DMS 273 treated with DMSO at 0.1 percent for 48 hours (cell line): ENCODE measurements around the gene GRAMD2A.

Source experiments
- DNase-seq: peaks from one replicate; lab custom pipeline; 2025; lab: John Stamatoyannopoulos, UW

GRAMD2A gene

DNA sequence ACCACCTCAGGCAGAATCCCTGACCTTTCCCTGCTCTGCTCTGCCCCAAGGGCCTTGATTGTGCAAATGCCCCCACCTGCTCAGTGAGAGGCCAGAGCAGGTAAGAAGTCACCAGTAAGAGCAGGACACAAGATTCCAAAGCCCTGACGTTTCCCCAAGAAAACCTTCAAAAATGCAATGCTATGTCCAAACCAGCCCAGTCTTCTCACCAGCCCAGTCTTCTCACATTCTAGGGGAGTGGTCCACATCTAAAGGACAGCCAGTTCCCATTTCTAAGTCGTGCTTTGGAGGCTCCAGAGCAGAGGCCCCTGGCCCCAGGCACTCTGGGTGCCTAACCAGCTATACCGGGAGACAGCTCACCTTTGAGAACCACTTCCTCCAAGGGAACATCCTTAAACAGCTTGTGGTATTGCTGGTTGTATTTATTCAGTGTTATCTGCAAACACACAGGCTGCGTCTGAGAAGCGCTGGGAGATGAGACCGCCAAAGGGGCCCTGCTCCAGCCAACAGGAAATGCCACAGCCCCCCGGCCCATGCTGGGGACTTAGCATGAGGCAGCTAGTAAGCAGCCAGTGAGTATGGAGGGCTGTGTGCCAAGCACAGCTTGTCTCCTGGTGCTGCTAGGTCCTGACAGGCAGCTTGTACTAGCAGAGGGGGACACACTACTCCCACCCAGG lies 29.3 kb downstream of the GRAMD2A start:
- DNase-seq: no peak

DNA sequence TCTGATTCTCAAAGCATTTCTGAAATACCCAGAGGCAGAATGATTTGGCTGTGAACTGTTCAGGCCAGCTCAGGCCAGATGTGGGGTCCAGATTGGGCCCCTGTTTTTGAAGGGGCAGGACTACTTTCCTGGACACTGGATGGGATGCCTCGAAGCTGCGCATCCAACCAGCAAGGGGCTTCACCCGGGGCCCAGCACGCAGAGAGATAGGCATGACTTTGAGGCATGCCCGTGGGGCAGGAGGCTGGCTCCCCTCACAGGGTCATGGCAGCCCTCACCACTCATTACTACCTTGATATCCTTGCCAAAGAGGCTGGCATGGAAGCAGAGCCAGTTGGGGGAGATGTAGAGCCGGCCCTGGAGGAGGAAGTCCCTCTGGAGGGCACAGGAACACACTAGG lies 30.1 kb downstream of the GRAMD2A start:
- no peak for DNase-seq

DNA sequence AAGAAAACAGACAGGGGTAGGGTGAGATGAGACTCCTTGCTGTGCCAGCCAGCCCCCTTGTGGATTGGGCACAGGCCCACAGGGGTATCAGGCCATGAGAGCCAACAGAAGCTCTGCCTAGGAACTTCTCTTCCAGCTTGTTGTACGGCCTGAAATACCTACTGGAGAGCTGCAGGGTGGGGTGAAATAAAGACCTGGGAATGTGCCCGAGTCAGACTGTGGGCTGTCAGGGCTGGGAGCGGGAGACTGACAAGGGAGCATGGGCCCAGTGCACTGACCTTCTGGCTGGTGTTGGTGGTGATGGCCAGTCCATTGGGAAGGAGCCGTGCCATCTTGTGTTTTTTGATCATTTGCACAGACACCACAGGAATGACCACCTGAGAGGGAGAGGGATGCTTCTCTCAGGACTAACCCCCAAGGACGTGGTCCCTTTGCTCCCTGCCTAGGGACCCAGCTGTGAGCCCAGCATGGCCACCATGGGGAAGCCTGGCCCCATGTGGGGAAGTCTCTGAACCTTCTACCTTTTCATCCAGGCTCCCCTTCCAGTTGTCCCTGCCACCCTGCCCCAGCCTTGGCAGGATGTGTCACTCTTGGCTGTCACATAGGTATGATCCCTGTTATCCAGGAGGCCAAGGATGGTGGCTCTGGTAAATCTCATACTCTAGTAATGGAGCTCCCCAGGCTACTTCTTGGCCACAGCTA lies 30.7 kb downstream of the GRAMD2A start:
- no peak for DNase-seq

DNA sequence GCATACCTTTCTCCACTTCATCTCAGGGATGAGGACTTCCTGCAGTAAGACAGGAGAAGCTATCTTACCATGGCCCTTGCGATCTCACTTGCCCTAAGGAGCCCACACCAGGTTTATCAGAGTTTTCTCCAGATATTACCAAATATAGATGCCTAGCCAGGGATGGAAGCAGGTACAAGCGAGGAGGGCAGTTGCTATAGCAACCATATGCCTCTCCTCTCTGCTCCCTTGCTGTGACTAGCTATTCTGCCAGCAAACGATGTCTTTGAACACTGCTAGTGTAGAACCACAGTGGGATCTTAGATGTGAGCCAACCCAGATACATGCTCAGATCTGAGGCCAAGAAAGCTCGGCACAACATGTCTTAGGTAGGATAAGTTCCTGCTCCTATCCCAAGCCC lies 33.9 kb downstream of the GRAMD2A start:
- no peak for DNase-seq

DNA sequence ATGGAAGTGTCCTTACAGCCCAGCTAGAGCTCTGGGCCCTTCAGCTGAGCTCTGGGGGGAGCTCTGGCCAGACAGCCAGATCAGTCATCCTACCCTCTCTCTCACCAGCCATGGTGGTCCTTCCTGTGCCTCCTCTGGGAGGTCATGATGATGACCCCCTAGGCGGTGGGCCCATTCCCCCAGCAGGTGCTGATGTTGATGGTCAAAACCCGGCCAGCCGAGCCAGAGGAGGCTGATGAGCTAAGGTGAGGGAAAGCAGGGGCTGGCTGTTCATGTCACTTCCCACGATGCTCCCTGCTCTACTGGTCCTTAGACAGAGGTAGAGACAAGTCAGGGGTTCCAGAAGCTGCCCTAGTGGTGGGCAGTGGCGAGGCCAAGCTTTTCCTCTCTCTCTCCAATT lies 35.0 kb downstream of the GRAMD2A start:
- DNase-seq: no peak

DNA sequence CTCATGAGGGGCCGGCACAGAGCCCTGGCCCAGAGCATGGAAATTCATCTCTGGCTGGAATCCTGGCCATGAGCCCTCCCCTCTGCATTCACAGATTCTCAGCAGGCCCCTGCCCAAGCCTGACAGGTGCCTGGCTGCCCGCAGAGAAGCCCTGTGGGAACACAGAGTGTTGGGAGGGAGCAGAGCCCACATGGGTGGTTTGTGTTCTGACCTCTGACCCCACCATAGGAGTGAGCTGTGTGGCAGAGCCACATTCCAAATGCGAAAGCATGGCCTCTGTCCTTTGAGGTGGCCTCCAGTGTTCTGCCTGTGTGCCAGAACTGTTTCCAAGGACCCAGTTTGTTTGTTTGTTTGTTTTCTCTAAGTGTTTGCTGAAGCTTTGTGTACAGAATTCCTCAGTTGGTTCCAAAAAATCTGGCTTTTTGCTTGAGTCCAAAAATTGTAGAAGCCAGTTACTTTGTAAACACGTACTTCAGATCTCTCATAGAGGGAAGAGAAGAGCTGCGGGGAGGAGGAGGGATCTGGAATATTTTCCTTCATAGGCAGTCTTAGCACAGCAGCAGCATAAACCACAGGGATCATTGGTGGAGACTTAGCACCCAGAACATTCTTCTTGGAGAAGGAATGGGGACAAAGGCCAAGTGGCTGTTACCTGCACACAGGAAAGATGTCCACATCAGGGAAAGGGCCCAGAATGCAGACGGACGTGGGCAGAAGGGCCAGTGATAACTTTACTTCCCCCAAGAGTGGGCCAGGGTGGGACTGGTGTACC lies 36.0 kb downstream of the GRAMD2A start:
- DNase-seq: no peak

DNA sequence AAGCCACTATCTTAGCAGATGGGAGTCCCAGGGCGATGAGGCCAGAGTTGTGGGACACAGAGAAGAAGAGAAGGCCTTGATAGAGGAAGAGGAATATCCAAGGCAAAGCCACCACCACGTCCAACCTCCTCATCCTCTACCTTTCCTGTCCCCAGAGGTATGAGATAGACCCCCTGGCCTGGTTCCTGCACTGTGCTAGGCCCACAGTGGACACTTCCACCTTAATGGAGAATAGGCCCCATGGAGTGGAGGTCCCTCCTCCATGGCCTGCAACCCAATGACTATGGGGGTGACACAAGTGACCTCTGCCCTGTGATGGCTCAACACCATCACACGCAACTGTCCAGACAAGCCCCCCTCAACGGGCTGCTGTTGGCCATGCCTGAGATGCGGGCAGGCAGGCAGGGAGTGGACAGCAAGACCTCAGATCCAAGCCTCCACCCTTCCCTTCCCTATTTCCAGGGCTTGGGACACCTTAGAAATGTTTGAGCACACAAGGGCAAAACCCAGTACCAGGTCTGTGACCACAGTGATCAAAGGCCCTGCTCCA lies 36.8 kb downstream of the GRAMD2A start:
- no peak for DNase-seq

DNA sequence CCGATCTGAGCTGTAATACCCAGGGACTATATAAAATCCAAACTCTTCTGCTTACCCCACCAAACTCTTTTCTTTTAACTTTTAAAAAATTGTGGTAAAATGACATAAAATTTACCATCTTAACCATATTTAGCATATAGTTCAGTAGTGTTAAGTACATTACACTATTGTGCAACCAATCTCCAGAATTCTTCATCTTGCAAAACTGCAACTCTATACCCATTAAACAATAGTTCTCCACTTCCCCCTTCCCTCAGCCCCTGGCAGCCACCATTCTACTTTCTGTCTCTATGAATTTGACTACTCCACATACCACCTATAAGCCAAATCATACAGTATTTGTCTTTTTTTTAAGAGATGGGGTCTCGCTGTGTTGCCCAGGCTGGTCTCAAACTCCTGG lies 40.7 kb downstream of the GRAMD2A start:
- DNase-seq: no peak

DNA sequence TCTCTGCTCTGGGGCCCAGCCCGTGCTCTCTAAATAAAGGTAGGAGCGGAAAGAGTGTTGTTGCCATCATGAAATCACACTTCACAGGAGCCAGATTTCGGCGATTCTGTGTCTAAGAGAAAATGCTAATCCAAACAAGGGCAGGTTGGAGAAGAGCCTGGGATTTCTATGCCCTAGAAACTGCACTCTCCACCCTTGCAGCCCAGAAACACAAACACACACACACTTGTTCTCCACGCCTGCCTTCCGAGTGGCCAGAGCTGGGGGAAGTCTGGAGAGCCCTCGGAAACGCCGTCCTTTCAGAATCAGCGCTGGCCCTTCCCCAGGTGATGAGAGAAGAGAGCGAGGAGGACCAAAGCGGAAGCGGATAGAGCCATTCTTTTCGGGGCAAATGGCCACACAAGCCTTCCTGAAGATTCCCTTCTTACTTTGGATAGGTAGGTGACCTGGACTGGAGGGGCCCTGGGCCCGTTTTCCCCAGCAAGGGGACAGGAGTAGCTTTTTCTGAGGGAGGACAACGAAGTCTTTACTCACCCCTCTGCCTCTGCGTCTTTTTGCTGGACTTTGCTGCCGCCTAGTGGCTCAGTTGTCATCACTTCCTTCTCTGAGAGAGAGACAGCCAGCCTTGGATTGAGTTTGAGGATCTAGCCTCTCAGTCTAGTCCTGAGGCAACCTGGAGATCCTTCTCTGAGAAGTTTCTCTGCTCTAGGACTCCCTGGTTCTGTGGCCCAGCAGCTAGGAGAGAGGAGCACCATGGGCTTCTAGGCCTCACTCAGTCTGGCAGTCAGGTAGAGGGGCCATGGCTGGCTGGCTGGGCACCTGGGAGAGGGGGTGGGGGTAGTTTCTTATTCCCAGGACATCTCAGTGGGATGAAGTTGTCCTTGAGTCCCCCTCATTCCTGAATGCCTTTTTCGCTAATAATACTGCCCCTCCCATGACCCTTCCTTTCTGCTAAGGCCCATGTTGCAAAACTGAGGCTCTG lies 41.7 kb downstream of the GRAMD2A start:
- peak; percentile 11 for DNase-seq

DNA sequence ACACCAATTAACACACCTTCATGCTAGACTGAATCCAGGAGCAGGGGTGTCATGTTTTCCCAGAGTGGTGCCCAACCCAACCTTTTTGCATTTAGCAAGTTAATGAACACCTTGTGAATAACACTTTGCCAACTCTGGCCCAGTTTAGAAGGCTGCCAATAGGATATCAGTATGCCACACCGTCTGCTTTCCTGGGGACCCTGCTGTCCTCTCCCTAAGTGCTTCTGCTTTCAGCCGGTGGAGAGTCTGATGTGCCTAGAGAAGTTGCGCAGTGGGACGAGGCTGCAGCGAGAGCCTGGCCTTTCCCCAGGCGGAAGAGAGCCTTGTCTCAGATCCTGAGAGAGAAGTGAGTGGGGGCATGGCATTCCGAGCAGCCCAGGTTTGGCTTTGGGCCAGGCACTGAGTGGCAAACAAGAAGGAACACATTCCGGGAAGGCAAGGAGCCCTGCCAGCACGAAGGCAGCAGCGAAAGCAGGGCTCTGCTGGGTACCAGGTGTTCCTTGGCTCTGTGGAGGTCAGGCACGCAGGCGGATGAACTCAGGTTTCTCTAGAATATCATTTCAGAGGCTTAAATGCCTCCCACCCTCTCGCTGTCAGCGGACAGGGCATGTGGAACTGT lies 42.5 kb downstream of the GRAMD2A start:
- peak; percentile 37 for DNase-seq

DNA sequence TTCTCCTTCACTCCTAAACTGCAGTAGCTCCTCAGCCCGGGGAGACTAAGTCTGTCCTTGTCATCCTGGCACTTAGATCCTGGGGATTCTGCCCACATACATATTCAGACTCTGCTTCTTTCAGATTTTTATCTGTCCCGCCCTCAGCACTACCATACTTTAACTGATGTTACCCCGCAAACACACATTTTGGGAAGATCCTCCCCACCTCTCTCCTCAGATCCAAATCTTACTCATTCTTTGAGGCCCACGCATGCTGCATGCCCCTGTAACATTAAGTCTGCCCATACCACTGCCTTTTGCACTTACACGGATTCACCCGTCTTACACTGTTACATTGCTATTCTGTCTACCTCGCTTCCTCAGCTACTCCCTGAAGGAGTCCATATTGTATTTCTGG lies 43.3 kb downstream of the GRAMD2A start:
- no peak for DNase-seq

DNA sequence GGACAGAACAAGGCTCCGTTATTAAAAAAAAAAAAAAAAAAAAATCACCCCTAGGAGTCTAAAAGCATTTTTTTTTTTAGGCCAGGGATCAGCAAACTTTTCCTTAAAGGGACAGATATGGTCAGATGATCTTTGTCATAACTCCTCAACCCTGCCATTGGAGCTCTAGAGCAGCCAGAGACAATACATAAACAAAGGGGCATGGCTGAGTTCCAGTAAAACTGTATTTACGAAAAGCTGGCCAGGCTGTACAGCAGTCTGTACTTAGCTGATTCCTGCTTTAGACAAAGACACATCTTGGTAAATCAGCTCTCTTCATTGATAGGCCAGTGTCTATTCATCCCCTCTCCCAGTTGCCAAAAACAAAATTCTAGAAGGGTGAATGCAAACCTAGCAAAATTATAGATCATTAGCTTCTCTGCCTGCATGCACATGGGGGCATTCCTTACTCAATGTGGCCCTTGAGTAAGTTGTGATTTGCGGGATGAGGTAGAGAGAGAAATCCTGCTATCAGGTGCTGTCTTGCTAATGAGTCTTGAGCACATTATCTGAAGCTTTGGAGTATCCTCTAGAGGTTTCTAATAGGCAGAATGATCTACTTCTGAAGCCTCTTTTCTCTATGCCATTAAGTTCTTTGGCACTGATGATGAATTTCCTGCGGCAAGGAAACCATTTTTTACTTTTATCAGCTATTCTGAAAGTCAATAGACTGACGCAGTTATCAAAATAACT lies 44.2 kb downstream of the GRAMD2A start:
- DNase-seq: no peak

DNA sequence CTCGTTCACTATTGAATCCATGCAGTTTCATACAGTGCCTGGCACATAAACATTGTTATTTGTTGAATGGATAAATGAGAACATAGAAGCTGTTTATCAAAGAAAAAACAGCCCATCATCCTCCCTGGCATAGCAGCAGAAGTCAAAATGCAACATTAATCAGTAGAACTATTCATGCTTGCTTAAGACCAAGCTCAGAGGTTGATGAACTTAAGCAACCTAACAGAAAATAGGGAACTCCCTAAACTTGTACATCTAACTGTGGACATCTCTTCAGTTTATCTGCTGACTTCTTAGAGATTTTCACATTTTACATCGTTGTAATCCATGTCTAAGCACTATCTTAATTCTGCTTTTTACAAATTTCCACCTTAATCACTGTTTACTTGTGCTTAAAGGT lies 50.2 kb downstream of the GRAMD2A start:
- no peak for DNase-seq

DNA sequence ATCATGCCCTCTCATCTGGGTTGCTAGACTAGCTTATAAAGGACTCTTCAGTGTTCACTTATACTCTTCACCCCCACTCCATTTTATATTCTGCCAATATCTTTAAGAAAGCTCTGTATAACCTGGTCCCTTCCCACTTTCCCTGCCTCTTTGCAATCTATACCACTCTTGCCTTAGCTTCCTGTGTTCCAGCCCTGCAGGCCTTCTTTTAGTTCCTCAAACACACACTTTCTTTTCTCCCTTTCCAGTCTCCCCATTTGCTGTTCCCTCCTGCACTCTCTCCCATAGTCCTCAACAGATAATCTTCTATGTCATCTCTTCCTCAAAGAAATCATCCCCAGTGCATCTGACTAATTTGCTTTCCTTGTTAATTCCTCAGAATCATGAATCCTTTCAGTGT lies 50.7 kb downstream of the GRAMD2A start:
- DNase-seq: no peak

DNA sequence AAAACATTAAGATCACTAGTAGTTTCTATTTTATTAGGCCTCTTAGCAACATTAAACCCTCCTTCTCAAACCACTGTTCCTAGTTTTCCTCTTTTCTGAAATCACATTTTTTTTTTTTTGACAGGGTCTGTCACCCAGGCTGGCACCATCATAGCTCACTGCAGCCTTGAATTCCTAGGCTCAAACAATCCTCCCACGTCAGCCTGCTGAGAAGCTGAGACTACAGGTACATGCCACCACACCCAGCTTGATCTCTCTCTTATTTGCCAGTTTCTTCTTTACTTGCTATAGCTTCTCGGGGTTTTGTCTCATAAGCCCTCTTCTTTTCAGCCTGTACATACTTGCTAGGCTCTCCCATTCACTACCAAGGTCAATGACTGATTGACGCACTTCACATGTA lies 51.4 kb downstream of the GRAMD2A start:
- no peak for DNase-seq

DNA sequence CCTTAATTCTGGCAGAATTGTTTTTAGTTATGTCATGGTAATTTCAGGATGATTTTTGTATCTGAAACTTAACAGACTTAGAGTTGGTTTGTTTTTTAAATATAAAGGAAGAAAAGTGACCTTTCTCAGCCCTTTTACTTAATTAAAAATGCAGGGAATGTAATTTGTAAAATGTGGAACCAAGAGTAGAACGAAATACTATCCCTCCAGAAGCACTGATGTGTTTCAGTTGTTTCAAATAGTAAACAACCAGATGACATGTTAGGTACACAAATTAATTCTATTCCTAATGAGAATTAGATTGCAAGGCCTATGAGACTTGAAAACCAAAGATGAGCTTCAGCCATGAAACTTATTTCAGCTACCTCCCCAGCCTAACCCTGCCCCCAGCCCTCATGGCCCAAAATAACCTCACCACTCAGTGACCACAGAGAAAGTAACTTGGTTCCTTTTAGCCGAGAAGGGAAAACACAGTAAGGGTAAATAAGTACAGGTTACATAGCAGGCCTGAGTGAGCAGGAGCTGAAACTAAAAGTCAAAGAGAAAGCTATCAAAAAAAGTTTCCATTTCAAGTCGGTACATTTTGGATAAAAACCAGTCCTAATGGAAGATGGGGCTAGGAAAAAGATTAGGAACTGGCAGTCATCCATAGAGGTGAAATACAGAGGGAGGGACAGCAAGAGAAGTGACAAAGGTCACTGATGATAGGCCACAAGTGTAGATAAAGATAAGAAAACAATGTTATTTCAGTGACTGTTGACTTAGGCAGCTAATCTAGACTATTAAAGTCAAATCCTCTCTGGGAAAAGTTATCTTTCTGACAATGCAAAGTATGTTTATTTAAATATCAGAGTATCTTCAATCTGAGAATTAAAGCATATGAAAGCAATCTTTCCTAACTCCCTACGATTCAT lies 56.2 kb downstream of the GRAMD2A start:
- DNase-seq: no peak

DNA sequence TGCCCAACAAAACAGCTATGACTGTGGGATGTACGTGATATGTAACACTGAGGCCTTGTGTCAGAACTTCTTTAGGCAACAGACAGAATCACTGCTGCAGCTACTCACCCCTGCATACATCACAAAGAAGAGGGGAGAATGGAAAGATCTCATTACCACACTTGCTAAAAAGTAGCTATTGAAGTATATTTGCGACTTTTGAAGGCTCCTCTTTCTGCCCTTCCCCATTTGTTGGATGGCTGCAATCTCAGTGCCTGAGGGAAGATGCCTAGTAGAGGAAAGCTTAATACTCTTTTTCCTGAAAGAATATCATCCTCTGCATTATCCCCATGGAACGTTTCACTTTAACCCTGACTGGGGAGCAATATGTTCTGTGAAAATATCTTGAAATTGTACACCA lies 57.5 kb downstream of the GRAMD2A start:
- DNase-seq: no peak

DNA sequence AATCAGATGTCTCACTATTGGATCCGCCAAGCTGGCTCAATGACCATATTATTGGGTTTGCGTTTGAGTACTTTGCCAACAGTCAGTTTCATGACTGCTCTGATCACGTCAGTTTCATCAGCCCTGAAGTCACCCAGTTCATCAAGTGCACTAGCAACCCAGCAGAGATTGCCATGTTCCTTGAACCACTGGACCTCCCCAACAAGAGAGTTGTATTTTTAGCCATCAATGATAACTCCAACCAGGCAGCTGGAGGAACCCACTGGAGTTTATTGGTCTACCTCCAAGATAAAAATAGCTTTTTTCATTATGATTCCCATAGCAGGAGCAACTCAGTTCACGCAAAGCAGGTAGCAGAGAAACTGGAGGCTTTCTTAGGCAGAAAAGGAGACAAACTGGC lies 57.9 kb downstream of the GRAMD2A start:
- no peak for DNase-seq
